ENCODE results near the gene BRCA2. TPM values are rescaled to one million over a fixed set of nuclear protein-coding genes. Genes with fewer than 3 reads are reported as not detected.

BRCA2 gene
- total RNA-seq, 1 donor from 2014 or later, result 8.5 TPM

DNA sequence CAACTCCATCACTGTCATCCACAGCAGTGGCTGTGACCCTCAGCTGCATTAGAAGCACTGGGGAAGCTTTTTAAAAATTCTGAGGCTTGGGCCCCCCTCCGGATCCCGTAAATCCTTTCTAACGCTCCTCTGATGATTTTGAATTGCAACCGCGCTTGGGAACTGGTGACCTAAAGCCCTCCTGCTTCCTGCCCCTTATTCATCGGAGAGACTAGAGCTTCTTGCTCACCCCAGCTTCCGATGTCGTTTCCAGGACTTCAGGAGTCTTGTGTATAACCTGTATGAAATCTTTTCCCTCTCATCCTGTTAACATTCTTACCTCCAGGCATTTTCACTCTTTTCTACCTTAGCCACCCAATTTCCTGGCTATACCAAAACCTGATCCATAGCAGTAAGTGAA lies 14.9 kb upstream of the BRCA2 start:
- peaks cover 3% of the 10 kb centered on the region for H3K27me3 Mint-ChIP-seq (ENCODE audit: unreplicated experiment)
- H3K36me3 Mint-ChIP-seq (ENCODE audit: low read depth, unreplicated experiment), result no peaks in the 10 kb centered on the region
- TF ChIP-seq, protein P1, sequence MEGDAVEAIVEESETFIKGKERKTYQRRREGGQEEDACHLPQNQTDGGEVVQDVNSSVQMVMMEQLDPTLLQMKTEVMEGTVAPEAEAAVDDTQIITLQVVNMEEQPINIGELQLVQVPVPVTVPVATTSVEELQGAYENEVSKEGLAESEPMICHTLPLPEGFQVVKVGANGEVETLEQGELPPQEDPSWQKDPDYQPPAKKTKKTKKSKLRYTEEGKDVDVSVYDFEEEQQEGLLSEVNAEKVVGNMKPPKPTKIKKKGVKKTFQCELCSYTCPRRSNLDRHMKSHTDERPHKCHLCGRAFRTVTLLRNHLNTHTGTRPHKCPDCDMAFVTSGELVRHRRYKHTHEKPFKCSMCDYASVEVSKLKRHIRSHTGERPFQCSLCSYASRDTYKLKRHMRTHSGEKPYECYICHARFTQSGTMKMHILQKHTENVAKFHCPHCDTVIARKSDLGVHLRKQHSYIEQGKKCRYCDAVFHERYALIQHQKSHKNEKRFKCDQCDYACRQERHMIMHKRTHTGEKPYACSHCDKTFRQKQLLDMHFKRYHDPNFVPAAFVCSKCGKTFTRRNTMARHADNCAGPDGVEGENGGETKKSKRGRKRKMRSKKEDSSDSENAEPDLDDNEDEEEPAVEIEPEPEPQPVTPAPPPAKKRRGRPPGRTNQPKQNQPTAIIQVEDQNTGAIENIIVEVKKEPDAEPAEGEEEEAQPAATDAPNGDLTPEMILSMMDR (IDR thresholded peaks at IDR 0.05; ENCODE audit: unreplicated experiment), result no peak
- no peaks in the 10 kb centered on the region for H3K9me3 Mint-ChIP-seq (ENCODE audit: unreplicated experiment)
- H3K4me3 Mint-ChIP-seq (ENCODE audit: unreplicated experiment), result no peak overlapping the region
- H3K27ac Mint-ChIP-seq (ENCODE audit: unreplicated experiment), result no peak overlapping the region
- H3K4me1 Mint-ChIP-seq (ENCODE audit: unreplicated experiment), result no peaks in the 10 kb centered on the region
- no peak for DNase-seq (ENCODE audit: low spot score)

DNA sequence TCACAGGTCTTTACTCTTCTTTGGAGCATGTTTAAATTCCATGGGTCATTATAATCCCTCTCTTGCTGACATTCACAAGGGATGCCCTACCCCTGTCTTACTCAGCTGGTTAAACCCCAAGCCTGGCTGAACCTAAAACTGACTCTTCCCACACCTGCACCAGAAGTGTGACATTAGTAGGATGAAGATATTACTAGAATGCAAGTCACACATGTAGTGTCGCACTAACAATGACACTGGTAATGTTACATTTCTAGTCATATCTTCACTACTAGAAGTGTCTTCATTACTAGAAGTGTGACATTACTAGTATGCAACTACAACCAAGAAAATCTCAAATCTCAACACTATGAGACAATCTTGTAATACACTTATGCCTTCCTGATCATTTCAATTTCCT lies 14.4 kb upstream of the BRCA2 start:
- no peaks in the 10 kb centered on the region for H3K4me1 Mint-ChIP-seq (ENCODE audit: unreplicated experiment)
- no peak overlapping the region for H3K27ac Mint-ChIP-seq (ENCODE audit: unreplicated experiment)
- H3K4me3 Mint-ChIP-seq (ENCODE audit: unreplicated experiment), result no peak overlapping the region
- H3K36me3 Mint-ChIP-seq (ENCODE audit: low read depth, unreplicated experiment), result no peaks in the 10 kb centered on the region
- H3K27me3 Mint-ChIP-seq (ENCODE audit: unreplicated experiment), result peaks cover 3% of the 10 kb centered on the region
- DNase-seq (ENCODE audit: low spot score), result no peak
- TF ChIP-seq, protein P1 (IDR thresholded peaks at IDR 0.05; ENCODE audit: unreplicated experiment), result no peak
- H3K9me3 Mint-ChIP-seq (ENCODE audit: unreplicated experiment), result no peaks in the 10 kb centered on the region

DNA sequence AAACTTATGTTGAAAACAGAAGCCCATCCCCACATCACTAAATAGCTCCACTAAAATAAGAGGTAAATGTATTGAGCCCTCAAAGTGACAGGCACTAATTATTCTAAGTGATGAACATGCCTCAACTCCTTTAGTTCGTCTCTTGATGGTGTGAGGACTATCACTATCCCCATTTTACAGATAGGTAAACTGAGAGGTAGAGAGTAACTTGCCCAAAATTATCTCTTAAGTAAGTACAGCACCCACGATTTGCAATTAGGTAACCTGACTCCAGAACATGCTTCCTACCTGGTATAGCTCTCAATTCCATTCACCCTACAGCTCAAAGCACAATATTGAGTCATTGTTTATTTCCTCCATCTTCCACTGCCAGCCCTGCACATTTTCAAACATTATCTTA lies 12.8 kb upstream of the BRCA2 start:
- Mint-ChIP-seq H3K36me3 (ENCODE audit: low read depth, unreplicated experiment) (no peaks in the 10 kb centered on the region), H3K4me3 (ENCODE audit: unreplicated experiment) (no peak overlapping the region), H3K9me3 (ENCODE audit: unreplicated experiment) (no peaks in the 10 kb centered on the region), H3K27ac (ENCODE audit: unreplicated experiment) (no peak overlapping the region), H3K27me3 (ENCODE audit: unreplicated experiment) (no peaks in the 10 kb centered on the region), H3K4me1 (ENCODE audit: unreplicated experiment) (no peaks in the 10 kb centered on the region)
- no peak for DNase-seq (ENCODE audit: low spot score)
- TF ChIP-seq, protein P1 (IDR thresholded peaks at IDR 0.05; ENCODE audit: unreplicated experiment), result no peak

DNA sequence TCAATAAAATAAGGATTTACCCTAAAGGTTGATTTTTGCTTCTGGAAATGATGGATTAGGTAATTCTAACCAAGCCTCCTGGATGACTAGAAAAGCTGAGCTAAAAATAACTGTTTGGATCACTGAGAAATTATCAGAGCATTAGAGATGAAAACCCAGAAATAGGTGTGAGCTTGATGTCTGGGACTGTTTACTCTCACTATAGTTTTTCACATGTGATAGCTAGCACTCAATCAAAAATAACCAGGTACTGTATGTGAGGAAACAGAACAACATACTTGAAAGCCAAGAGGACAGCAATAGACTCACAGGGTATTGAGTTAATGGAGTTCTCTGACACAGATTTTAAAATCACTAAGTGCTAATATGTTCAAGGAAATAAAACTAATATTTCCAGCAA lies 9.7 kb upstream of the BRCA2 start:
- TF ChIP-seq, protein P1 (IDR thresholded peaks at IDR 0.05; ENCODE audit: unreplicated experiment), result no peak
- no peak for DNase-seq (ENCODE audit: low spot score)
- Mint-ChIP-seq H3K36me3 (ENCODE audit: low read depth, unreplicated experiment) (no peaks in the 10 kb centered on the region), H3K9me3 (ENCODE audit: unreplicated experiment) (no peaks in the 10 kb centered on the region), H3K4me3 (ENCODE audit: unreplicated experiment) (no peak overlapping the region), H3K4me1 (ENCODE audit: unreplicated experiment) (peaks cover 7% of the 10 kb centered on the region), H3K27me3 (ENCODE audit: unreplicated experiment) (no peaks in the 10 kb centered on the region), H3K27ac (ENCODE audit: unreplicated experiment) (no peak overlapping the region)

DNA sequence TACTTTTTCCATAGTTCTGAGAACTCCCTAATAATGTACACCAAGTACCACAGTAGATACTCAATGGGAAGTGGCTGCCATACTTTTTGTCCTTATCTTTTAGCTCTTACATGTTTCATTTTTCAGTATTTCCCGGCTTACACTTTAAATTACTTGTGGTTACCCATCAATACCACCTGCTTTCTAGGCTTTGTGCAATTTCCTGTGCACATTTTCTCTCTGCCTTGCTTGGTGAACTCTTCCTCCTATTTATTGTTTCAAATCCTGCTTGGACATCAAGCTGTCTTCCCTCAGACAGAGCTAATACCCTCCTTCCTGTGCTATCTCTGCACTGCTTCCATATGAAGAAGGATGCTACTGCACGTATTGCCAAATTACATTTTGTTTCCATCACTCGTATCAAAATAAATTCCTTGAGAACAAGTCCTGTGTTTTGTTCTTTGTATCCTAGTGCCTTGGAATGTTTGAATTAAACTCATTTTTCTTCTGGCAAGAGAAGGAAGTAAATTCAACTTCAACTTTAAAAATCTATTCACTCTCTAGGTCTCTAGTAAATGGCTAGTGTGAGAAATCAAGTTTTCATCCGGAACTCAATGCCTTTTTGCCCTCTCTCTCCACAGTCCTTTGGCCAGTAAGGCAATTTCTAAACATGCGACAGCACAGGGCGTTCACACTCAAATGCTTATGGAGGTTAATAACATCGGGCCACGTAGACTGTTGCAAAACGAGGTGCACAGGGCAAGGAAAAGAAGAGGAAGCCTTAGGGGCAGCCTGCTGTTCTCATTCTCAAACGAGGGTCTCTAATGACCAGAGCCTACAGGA lies 5.8 kb upstream of the BRCA2 start:
- TF ChIP-seq, protein P1 (IDR thresholded peaks at IDR 0.05; ENCODE audit: unreplicated experiment), result no peak
- H3K27ac Mint-ChIP-seq (ENCODE audit: unreplicated experiment), result no peak overlapping the region
- peak; percentile 3 for DNase-seq (ENCODE audit: low spot score)
- H3K4me1 Mint-ChIP-seq (ENCODE audit: unreplicated experiment), result peaks cover 7% of the 10 kb centered on the region
- no peaks in the 10 kb centered on the region for H3K9me3 Mint-ChIP-seq (ENCODE audit: unreplicated experiment)
- no peaks in the 10 kb centered on the region for H3K36me3 Mint-ChIP-seq (ENCODE audit: low read depth, unreplicated experiment)
- H3K4me3 Mint-ChIP-seq (ENCODE audit: unreplicated experiment), result no peak overlapping the region
- H3K27me3 Mint-ChIP-seq (ENCODE audit: unreplicated experiment), result peaks cover under 1% of the 10 kb centered on the region

Data from endothelial cell (in vitro differentiated cells).